GM18526 (cell line): ENCODE data around the gene BMP15.

Experiments used
- POLR2A ChIP-seq: IDR thresholded peaks from 3 replicates; pipeline ENCODE4 v1.6.1; 2011; ENCODE audit not compliant: insufficient read length; ENCODE audit errors: extremely low read depth

The BMP15 gene

DNA sequence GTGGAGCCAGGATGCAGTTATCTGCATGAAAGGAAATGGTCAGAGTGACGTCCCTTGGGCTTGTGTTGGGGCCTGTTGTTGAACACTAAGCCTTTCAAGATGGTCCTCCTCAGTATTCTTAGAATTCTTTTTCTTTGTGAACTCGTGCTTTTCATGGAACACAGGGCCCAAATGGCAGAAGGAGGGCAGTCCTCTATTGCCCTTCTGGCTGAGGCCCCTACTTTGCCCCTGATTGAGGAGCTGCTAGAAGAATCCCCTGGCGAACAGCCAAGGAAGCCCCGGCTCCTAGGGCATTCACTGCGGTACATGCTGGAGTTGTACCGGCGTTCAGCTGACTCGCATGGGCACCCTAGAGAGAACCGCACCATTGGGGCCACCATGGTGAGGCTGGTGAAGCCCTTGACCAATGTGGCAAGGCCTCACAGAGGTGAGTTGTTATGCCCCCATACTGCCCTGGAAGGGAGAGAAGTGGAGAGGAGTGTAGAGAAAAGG lies at the start of gene BMP15:
BMP15 (plus strand) TSS at position 51 of the 492 bp plus-strand sequence; CDS start at position 100, 49 bp downstream.
- no peak for TF ChIP-seq POLR2A

DNA sequence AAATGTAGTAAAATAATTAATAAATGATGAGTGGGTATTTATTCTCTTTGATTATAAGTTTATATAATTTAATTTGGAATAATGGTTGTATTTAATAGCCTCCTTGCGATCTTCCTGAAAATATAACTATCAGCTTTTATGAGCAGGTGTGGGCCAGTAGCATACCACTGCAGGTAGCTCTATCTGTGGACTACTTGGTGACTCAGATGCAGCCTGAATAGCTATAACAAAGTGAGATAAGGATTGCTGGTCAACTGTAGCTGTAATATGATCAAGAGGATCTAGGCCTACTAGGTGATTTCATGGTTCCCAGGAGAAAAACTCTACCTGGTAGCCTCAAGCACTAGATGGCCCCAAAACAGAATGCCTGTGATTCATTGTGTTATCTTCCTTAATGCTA lies 47.1 kb upstream of the BMP15 start:
- no peak for TF ChIP-seq POLR2A

DNA sequence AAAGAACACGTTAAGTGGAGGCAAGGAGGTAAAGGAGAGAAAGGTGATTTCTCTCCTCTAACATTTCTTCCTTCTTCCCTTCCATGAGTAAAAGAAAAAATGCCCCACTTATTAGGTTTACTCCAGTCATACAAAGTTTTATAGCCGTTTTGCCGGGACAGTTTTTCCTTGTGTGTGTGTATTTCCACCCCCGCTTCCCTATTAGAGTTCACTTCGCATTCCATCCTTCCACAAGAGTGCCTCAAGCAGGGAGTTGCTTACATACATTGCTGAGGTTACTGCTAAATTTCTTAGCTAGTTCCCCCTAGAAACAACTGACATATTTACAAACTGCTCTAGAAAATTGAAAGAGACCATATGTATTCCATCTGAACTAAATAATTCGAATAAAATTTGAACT lies 45.2 kb upstream of the BMP15 start:
- no peak for TF ChIP-seq POLR2A

DNA sequence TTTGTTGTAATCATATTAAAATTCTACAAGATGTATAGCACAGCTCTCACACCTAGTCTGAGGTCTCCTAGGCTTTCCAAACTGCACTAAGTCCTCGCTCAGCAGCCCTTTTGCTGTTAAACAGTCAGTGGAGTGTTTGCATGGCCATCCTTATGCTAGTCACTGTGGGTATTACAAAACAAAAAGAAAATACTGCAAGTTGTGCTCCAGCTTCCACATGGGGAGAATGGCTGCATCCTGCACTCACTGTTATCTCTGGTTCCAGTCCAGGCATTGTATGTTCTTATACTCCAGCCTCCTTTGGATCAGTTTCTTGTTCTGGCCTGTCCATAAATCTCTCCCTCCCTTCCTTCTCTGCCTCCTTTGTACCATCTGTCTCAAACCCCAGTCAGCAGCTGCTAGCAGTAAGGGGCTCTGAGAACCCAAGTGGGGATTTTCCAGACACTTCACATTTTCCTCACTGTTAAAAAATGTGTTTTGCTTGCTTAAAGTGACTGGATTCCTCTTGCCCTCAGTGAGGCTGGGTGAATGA lies 38.5 kb upstream of the BMP15 start:
- TF ChIP-seq POLR2A, result no peak

DNA sequence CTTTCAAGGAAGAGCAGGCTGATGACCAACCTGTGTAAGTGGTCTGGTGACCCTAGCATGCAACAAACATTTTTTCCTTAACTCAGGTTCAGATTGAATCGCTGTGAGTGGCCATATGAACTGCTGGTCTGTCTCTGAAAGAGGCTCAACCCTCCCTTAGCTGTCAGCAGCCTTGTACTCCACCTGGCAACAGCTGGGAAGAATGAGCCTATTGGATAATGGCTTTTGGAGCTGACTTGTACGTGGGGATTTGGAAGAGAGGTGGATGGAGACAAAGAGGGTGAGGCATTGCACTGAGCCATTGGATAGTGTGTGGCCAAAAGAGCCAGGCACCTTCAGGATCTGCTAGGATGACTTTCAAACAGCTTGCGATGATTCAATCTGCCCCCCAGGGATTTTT lies 35.7 kb upstream of the BMP15 start:
- TF ChIP-seq POLR2A, result no peak

DNA sequence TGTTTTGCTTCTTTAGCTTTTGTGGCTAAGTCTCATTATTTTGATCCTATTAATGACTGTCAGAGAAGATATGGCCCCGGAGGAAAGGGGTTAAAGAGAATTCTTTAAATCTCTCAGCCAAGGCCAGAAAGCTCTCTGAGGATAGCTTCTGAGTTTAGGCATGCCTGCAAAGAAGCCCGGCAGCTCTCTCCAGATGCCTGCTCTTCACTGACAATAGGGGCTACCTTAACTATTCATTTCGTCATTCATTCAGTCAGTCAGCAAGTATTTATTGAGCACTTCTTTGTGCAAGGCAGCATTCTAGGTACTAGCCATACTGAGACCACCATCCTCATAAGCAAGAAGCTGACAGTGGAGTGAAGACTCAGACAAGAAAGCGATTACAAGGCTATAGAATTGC lies 34.0 kb upstream of the BMP15 start:
- TF ChIP-seq POLR2A, result no peak

DNA sequence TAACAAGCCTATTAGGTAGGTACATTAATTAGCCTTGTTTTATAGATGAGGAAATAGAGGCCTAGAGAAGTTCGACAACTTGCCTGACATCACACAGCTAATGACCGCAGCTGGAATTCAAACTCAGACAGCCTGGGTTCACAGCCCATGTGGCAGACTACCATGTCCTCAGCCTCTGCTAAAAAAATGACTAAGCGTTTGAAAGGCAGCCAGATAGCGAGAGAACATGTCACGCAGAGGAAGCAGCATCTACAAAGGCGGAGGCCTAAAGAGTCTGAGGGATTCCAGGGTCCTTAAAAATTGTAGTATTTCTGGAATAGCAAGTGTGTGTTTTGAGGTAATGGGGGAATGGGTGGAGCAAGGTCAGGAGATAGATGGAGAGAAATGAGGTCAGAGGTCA lies 33.2 kb upstream of the BMP15 start:
- TF ChIP-seq POLR2A, result no peak

DNA sequence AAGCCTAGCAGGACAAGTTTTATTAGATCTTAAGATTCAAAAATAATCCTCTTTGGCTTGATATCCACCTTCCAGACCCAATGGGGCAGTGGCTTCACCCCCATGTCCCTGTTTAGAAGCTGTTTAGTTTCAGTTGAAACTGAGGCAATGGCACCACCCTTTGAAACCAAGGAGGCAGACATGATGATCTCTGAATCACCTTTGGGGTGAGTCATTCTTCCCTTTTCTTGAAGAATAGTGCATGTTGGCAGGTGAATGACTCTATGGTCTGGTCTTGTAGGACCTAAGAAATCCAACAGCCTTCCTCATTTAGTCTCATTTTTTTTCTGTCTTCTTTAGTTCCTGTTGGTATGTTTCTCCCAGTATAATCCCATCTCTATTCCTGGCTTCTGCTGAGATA lies 29.5 kb upstream of the BMP15 start:
- TF ChIP-seq POLR2A, result no peak

DNA sequence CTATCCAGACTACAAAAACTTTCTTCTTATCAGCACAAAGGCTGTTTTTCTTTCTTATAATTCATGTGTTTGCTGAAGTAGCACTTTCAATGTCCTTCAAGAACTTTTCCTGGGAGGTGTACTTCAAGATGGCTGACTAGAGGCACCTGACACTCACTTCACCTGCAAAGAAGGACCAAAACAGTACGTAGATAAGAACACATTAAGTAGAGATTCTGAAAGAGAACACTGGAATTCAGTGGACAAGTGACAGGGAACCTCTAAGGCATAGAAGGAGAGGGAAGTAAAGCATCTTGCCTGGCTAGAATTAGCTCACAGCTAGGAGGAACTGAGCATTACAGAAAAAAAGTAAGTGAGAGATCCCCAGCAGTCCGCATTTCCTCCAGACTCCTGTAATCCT lies 21.7 kb upstream of the BMP15 start:
- no peak for TF ChIP-seq POLR2A

DNA sequence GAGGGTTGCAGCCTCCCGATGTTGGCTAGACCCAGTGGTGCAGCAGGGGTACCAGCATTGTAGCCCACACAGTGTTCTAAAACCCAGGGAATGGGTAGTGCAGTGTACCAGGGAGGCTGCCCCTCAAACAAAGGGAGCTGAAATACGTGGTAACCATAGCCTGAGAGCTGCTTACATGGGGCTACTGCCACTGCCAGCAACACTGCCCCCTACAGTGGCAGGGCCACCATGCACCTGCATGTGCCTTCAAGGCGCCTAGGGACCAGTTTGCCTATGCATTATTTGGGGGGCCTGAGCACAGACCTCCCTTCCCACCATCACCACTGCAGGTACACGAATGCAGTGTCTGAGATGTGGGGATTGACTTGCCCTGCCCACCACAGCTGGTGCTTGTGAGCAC lies 21.0 kb upstream of the BMP15 start:
- no peak for TF ChIP-seq POLR2A

DNA sequence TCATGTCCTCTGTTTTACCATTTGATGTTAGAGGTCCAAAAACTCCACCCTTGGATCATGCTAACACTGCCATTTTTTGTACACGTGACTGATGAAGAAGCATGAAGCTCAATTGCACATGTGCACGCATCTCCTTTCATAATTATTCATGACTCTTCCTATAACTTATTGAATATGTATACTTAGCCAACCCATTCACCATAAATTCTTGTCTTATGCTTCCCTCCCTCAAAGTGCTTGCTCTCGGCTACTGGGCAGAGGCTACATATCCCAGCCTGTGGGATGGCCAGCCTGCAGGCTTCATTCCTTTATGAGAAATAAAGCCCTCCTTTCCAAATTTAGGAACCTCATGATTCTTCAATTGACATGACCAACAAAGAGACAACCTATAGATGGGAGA lies 17.5 kb upstream of the BMP15 start:
- TF ChIP-seq POLR2A, result no peak

DNA sequence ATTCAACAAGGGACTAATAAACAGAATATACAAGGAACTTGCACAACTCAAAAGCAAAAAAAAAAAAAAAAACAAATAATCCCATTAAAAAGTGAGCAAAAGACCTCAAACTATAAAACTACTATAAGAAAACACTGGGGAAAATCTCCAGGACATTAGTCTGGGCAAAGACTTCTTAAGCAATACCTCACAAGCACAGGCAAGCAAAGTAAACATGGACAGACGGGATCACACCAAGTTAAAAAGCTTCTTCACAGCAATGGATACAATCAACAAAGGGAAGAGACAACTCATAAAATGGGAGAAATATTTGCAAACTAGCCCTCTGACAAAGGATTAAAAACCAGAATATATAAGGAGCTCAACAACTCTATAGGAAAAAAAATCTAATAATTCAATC lies 17.1 kb upstream of the BMP15 start:
- TF ChIP-seq POLR2A, result no peak

DNA sequence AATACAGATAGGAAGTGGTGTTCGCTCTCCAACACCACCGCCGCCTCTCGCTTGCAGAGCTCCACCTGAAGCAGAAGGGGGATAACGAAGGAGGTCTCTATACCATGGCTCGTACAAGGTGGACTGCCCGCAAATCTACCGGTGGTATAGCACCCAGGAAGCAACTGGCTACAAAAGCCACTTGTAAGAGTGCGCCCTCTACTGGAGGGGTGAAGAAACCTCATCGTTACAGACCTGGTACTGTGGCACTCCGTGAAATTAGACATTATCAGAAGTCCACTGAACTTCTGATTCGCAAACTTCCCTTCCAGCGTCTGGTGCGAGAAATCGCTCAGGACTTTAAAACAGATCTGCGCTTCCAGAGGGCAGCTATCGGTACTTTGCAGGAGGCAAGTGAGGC lies 5.2 kb upstream of the BMP15 start:
- no peak for TF ChIP-seq POLR2A

DNA sequence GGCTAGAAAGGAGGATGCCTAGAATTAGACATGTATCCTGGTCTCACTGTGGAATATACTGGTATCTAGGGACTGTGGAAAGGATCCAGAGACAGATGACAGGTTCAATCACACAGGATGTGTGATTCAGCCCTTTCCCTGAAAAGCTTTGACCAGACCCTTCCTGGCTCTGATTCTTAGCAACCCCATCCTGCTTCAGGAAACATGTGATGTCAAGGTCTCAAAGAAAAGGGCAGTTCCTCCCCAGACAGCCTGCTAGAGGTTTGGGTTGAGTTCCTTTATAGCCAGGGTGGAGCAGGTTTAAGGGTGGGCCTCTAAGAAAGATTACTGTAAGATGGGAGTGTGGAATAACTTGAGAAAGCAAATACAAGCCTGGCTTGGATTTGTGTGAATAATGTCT lies 3.0 kb downstream of the BMP15 start:
- TF ChIP-seq POLR2A, result no peak

DNA sequence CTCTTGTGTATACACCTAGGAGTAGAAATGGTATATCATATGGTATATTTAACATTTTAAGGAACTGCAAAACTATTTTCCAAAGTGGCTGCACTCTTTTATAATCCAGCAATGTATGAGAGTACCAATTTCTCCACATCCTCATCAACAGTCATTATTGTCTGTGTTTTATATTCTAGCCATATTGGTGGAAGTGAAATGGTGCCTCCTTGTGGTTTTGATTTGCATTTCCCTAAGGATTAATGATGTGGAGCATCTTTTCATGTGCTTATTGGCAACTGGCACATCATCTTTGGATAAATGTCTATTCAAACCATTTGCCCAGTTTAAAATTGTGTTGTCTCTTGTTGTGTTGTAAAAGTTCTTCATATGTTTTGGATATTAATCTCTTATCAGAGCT lies 9.6 kb downstream of the BMP15 start:
- no peak for TF ChIP-seq POLR2A

DNA sequence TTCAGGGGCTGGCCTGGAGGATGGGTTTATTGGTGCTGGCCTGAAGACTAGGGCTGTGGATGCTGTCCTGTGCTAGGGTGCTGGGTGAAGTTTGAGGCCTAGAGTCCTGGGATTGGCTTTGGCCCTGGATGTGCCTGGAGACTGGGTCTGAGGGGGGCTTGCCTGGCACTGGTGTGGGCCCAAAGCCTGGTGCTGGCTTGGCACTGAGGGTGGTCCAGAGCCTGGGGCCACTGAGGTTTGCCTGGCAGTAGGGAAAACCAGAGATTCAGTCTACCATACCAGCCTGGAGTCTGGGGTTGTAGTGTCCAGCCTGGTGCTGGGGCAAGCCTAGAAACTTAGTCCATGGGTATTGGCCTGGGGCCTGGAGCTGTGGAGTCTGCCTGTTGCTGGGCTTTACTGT lies 16.6 kb downstream of the BMP15 start:
- TF ChIP-seq POLR2A, result no peak

DNA sequence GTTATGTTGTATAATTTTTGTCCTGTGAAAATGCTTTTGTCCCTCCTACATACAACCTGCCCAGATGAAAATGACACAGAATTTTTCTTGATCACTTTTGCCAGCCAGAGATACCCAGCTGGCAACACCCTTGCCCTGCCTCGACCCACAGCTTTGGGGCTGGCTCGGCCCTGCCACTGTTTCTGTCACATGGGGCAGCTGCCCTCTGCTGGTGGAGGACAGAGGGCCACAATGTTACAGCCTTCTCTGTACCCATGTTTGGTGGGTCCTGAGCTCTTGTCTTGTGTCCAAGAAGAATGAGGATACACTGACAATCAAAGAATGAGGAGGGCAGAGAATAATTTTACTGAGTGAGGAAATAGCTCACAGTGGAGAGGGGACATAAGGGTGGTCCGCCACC lies 31.1 kb downstream of the BMP15 start:
- no peak for TF ChIP-seq POLR2A

DNA sequence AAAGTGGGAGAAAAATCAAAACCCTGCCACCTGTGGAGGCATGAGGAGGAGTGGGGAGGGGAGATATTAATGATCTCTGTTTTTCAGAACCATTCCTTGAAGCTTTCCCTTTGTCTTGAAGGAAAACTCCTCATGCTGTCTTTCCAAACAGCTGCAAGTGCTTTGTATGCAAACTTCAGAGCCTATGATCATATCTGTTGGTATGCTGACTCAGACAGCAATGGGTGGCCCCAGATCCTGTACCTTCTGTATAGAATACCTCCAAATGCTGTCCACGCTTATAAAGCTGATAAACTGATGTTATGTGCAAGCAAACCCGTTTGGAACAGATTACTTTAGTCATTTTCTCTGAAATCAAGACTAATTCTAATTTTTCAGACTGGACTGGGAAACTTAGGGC lies 31.9 kb downstream of the BMP15 start:
- no peak for TF ChIP-seq POLR2A

DNA sequence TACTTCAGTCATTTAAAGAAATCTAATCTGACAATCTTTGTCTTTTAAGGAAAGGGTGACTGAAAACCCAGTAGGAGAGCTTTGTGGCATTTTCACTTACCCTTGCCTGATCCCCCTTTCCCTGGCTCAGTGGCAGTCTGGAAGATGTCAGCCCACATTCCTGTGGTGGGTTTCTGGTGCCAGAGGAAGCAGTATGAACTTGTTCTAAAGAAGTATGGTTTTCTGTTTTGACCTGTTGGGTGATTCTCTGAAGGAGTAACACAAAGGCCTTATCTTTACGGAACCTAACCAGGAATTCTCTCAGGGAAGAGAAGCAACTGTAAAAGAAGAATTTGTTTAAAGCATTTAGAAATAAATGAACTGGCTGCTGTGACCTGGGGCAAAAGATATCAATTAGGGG lies 41.9 kb downstream of the BMP15 start:
- TF ChIP-seq POLR2A, result no peak

DNA sequence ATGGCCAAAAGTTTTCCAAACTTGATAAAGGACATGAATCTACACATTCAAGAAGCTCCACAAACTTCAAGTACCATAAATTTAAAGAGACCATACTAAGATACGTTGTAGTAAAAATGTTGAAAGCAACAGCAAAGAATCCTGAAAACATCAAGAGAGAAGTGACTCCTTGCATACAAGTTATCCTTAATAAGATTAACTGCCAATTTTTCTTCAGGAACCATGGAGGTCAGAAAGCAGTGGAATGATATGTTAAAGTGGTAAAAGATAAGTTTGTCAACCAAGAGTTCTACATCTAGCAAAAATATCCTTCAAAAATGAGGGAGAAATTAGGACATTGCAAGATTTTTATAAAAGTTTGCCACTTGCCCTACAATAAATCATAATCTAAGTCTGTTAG lies 43.3 kb downstream of the BMP15 start:
- TF ChIP-seq POLR2A, result no peak
